ENCODE results near the gene SLC38A7.
"Not testable (repeated sequence)": the region's sequence is repeated elsewhere in the genome, so short reads cannot be mapped to it uniquely, and the experiment has no call there.

The SLC38A7 gene

GRCh38 chr16:58670946-58671583 is 13.5 kb downstream of the SLC38A7 start:
- DNase-seq: no peak

- no peak for DNase-seq
Measured at GRCh38 chr16:58670177-58670576, 14.4 kb downstream of the SLC38A7 start.

GRCh38 chr16:58665200-58665599 is 19.4 kb downstream of the SLC38A7 start:
- DNase-seq: no peak

GRCh38 chr16:58661199-58661830 is 23.3 kb downstream of the SLC38A7 start:
- DNase-seq: peak; percentile 84 to 87

GRCh38 chr16:58659911-58660310 is 24.7 kb downstream of the SLC38A7 start:
- not testable (repeated sequence) for DNase-seq

- DNase-seq: peak; percentile 9 to 17
Measured at GRCh38 chr16:58658796-58659211, 25.8 kb downstream of the SLC38A7 start.

GRCh38 chr16:58656899-58657298 is 27.7 kb downstream of the SLC38A7 start:
- no peak for DNase-seq

- no peak for DNase-seq
Measured at GRCh38 chr16:58655215-58655596, 29.4 kb downstream of the SLC38A7 start.

GRCh38 chr16:58654560-58655214 is 29.9 kb downstream of the SLC38A7 start:
- DNase-seq: no peak

GRCh38 chr16:58652741-58653140 is 31.8 kb downstream of the SLC38A7 start:
- no peak for DNase-seq

GRCh38 chr16:58651965-58652348 is 32.6 kb downstream of the SLC38A7 start:
- DNase-seq: no peak

- no peak for DNase-seq
Measured at GRCh38 chr16:58649707-58650106, 34.9 kb downstream of the SLC38A7 start.

GRCh38 chr16:58647107-58647506 is 37.5 kb downstream of the SLC38A7 start:
- DNase-seq: no peak

- DNase-seq: no peak
Measured at GRCh38 chr16:58644765-58645487, 39.6 kb downstream of the SLC38A7 start.

- DNase-seq: no peak
Measured at GRCh38 chr16:58644108-58644507, 40.5 kb downstream of the SLC38A7 start.

GRCh38 chr16:58640949-58641348 is 43.6 kb downstream of the SLC38A7 start:
- DNase-seq: no peak

- no peak for DNase-seq
Measured at GRCh38 chr16:58639836-58640235, 44.7 kb downstream of the SLC38A7 start.

GRCh38 chr16:58639230-58639629 is 45.3 kb downstream of the SLC38A7 start:
- DNase-seq: no peak

- DNase-seq: peak in 1 of 2 experiments; percentile 13
Measured at GRCh38 chr16:58638148-58639036, 46.2 kb downstream of the SLC38A7 start.

- DNase-seq: not testable (repeated sequence)
Measured at GRCh38 chr16:58637021-58637420, 47.5 kb downstream of the SLC38A7 start.

- no peak for DNase-seq
Measured at GRCh38 chr16:58636466-58636865, 48.1 kb downstream of the SLC38A7 start.

- DNase-seq: no peak
Measured at GRCh38 chr16:58635502-58635901, 49.1 kb downstream of the SLC38A7 start.
